RCC 7860 (cell line): ENCODE measurements around the gene SHKBP1.

Experiments
- DNase-seq: peaks from one replicate; pipeline ENCODE4 v3.0.0-alpha.2; 2015; ENCODE audit warnings: low spot score
- FAIRE-seq: peaks from 2 replicates; lab custom pipeline; 2012; peaks lifted over from hg19 to GRCh38; lab: Jason Lieb, UNC

SHKBP1 gene

DNA sequence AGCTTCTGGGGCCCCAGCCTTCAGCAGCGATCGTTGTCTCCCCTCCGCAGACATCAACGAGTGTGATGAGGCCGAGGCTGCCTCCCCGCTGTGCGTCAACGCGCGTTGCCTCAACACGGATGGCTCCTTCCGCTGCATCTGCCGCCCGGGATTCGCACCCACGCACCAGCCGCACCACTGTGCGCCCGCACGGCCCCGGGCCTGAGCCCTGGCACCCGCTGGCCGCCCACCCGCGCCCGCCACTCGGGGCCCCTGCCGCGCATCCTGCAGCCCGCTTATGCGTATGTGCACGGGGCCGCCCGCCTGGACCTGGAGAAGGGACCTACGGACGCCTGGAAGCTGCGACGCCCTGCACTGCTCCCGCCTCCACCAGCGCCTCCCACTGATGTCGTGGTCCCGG, 52.7 kb downstream of the SHKBP1 start:
- FAIRE-seq: no peak
- no peak for DNase-seq

DNA sequence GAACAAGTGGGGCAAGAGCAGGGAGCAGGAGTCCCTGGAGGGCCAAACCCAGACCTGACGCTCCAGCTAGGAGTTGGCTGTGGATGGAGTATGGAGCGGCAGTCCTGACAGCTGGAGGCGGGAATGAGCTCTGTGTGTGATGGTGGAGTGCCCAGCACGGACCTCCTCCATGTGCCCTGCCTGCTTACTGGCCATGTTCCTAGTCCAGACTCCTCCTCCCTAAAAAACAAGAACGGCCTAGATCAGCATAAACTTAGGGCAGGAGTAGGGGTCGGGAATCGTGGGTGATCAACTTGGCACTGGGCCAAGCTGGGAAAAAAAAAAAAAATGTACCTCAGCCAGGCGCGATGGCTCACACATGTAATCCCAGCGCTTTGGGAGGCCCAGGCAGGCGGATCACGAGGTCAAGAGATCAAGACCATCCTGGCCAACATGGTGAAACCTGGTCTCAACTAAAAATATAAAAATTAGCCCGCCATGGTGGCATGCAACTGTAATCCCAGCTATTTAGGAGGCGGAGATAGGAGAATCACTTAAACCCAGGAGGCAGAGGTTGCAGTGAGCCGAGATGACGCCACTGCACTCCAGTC, 54.0 kb downstream of the SHKBP1 start:
- DNase-seq (no peak), FAIRE-seq (no peak)

DNA sequence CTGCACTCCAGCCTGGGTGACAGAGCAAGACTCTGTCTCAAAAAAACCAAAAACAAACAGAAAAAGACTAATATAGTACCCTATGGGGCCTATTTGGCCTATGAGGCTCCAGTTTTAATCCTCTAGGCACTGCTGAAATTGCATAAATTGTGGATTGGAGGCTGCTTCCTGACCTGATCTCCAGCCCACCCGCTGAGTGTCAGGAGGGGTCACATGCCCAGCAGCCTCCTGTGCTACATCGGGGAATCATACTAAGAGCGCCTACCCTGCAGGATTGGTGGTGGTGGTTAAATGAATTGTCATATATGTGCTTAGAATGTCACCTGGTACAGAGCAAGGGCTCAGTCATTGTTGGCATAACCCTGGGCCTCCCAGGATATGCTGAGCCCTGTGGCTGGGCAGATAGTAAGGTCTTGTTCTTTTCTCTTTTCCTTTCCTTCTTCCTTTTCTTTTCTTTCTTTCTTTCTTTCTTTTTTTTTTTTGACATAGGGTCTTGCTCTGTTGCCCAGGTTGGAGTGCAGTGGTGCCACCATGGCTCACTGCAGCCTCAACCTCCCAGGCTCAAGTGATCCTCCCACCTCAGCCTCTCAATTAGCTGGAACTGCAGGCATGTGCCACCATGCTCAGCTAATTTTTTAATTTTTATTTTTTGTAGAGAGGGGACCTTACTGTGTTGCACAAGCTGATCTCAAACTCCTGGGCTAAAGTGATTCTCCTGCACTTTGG, 55.8 kb downstream of the SHKBP1 start:
- FAIRE-seq (no peak), DNase-seq (no peak)

DNA sequence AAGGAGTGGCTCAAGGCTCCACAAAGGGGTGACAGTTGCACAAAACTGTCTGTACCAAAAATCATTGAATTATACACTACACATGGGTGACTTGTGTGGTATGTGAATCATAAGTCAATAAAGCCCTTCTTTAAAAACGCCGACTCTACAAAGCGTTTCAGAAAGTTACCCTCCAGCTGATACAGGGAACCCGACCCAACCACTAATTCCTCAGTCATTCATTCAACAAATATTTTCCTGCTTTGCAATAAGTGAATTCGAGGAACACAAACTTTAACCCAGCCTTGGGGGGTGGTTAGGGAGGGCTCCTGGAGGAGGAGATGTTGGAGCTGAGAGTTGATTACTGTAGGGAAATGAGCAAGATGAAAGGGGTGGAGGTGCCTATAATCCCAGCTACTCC, 56.5 kb downstream of the SHKBP1 start:
- no peak for FAIRE-seq
- peak; percentile 36 for DNase-seq

DNA sequence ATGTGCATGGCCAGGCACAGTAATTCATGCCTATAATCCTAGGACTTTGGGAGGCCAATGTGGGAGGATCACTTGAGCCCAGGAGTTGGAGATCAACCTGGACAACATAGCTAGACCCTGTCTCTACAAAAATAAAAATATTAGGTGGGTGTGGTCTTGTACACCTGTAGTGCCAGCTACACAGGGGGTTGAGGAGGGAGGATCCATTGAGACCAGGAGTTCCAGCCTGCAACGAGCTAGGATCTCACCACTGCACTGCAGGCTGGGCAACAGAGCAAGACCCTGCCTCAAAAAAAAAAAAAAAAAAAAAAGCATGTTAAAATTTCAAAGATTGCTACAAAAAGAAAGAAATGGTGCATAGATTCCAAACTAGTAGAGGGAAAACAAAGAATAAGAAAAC, 61.7 kb downstream of the SHKBP1 start:
- no peak for FAIRE-seq
- DNase-seq: no peak

DNA sequence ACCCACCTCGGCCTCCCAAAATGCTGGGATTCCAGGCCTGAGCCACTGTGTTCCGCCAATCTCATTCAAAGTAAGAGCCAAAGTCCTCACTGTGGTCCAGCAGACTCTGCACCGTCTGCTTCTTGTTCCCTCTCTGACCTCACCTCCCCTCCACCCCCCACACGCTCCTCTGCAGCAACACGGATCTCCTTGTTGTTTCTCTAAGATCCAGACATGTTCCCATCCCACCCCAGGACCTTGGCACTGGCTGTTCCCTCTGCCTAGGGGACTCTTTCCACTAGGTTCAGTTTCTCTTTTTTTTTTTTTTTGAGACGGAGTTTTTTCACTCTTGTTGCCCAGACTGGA, 62.9 kb downstream of the SHKBP1 start:
- no peak for FAIRE-seq
- no peak for DNase-seq

DNA sequence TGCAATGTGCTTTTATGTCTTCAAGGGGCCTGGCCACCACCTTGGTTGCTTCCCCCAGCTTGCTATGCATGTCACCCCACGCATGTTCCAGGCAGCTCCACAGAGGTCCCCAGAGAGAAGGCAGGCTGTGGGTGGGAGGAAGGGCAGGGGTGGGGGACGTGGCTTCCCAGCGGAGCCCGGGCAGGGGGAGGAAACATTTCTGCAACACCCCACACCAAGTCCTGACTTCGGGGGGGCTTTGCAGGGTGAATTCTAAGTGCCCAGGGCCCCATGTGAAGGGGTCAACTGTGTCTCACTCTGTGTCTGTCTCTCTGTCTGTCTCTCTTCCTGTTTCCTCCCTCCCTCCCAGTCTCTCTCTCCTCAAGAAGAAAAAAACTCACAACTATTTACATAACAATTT, 64.1 kb downstream of the SHKBP1 start:
- FAIRE-seq (no peak), DNase-seq (no peak)
